PC-3 (cell line): ENCODE measurements around the gene PRPF19. TPM values are rescaled to one million over a fixed set of nuclear protein-coding genes. Genes with fewer than 3 reads are reported as not detected.

Experiments used
- ATAC-seq: fragments of 200-7000 bp; cut with Tn5 transposase; 2 replicates; pipeline ENCODE4 v1.9.1; 2020; ENCODE audit warnings: mild to moderate bottlenecking, moderate library complexity
- BruUV-seq: library from RNA; stranded (reverse); fragments of 400-500 nt; replicated peaks from 2 replicates; lab custom pipeline; 2021; lab: Mats Ljungman, UMichigan
- CTCF ChIA-PET: fragments of 300-600 bp; sonication (Branson Sonifier 250); formaldehyde crosslinking; loops from one replicate; lab custom pipeline; 2022; ENCODE audit warnings: antibody characterized with exemption; lab: Charles Lee
- POLR2A ChIA-PET: fragments of 300-600 bp; sonication (Branson Sonifier 250); formaldehyde crosslinking; loops from one replicate; lab custom pipeline; 2022; ENCODE audit warnings: antibody characterized with exemption; ENCODE audit not compliant: unreplicated experiment; lab: Charles Lee
- DNase-seq: peaks from one replicate; pipeline ENCODE4 v3.0.0-alpha.2; 2015
- H2AFZ ChIP-seq: fragments of 300-600 bp; sonication (generic); 2 replicates; pipeline ENCODE4 v1.6.0; 2016; ENCODE audit warnings: antibody characterized with exemption, low read length
- H3F3A ChIP-seq: fragments of 300-600 bp; sonication (generic); one replicate; pipeline ENCODE4 v1.6.0; 2017; ENCODE audit warnings: antibody characterized with exemption, low read length, control low read depth, mild to moderate bottlenecking; ENCODE audit not compliant: unreplicated experiment
- H3K27ac ChIP-seq: fragments of 300-600 bp; sonication (generic); 2 replicates; pipeline ENCODE4 v1.5.1; 2016; ENCODE audit warnings: mild to moderate bottlenecking, low read length
- H3K27me3 ChIP-seq: fragments of 300-600 bp; sonication (generic); 2 replicates; pipeline ENCODE4 v1.6.1; 2016; ENCODE audit warnings: low read length, mixed read lengths
- H3K36me3 ChIP-seq: fragments of 300-600 bp; sonication (generic); 2 replicates; pipeline ENCODE4 v1.6.1; 2016; ENCODE audit warnings: low read depth, mixed run types, low read length, mixed read lengths
- H3K4me1 ChIP-seq: fragments of 300-600 bp; sonication (generic); 2 replicates; pipeline ENCODE4 v1.5.1; 2016; ENCODE audit warnings: low read length; ENCODE audit not compliant: insufficient read depth
- H3K4me2 ChIP-seq: fragments of 300-600 bp; sonication (generic); 2 replicates; pipeline ENCODE4 v1.6.0; 2016; ENCODE audit warnings: low read length
- H3K4me3 ChIP-seq: fragments of 300-600 bp; sonication (generic); 2 replicates; pipeline ENCODE4 v1.5.1; 2016; ENCODE audit warnings: mild to moderate bottlenecking, low read length, mixed read lengths
- H3K79me2 ChIP-seq: fragments of 300-600 bp; sonication (generic); 2 replicates; pipeline ENCODE4 v1.6.1; 2017; ENCODE audit warnings: low read length, mixed read lengths
- H3K9ac ChIP-seq: fragments of 300-600 bp; sonication (generic); 2 replicates; pipeline ENCODE4 v1.6.0; 2016; ENCODE audit warnings: mild to moderate bottlenecking, low read length
- H3K9me2 ChIP-seq: fragments of 300-600 bp; sonication (generic); replicated peaks from 2 replicates; pipeline ENCODE4 v1.6.1; 2016; ENCODE audit warnings: mixed run types, low read length, mixed read lengths
- H3K9me3 ChIP-seq: fragments of 300-600 bp; sonication (generic); 2 replicates; pipeline ENCODE4 v1.6.1; 2016; ENCODE audit warnings: low read length, mixed read lengths
- H4K20me1 ChIP-seq: fragments of 300-600 bp; sonication (generic); 2 replicates; pipeline ENCODE4 v1.6.1; 2016; ENCODE audit warnings: low read length, mixed read lengths
- CTCF ChIP-seq: fragments of 300-600 bp; sonication (generic); conservative IDR thresholded peaks from 2 replicates; pipeline ENCODE4 v1.5.1; 2017; ENCODE audit warnings: antibody characterized with exemption, low read depth, mild to moderate bottlenecking, low read length
- EZH2 ChIP-seq: fragments of 300-600 bp; sonication (generic); IDR thresholded peaks from one replicate; pipeline ENCODE4 v1.6.1; 2017; ENCODE audit warnings: antibody characterized with exemption, mild to moderate bottlenecking, low read length; ENCODE audit not compliant: unreplicated experiment
- EZH2phosphoT487 ChIP-seq: fragments of 300-600 bp; sonication (generic); IDR thresholded peaks from 2 replicates; pipeline ENCODE4 v1.6.1; 2018; ENCODE audit warnings: mild to moderate bottlenecking, antibody characterized with exemption, low read length, borderline replicate concordance
- intact Hi-C: fragments of 100-400 bp; cut with micrococcal nuclease; formaldehyde crosslinking; loops from 2 replicates; pipeline ENCODE4 v1.9.0; 2023
- total RNA-seq: library from RNA; depleted of rRNA; stranded (reverse); fragments of >200 nt; gene quantifications from 2 replicates; pipeline ENCODE4 v1.2.3, GENCODE V29; 2014

Gene PRPF19
- total RNA-seq, 1 experiment from 2014 or later: 165 TPM

- Histone ChIP-seq H2AFZ (no peak overlapping the region), H3K79me2 (no peaks in the 10 kb centered on the region), H3K9ac (no peak overlapping the region), H3K9me3 (no peaks in the 10 kb centered on the region), H3K36me3 (peaks cover 11% of the 10 kb centered on the region; the same call in 1 of the 2 replicates), H3K27ac (no peak overlapping the region), H3K4me1 (no peaks in the 10 kb centered on the region), H3K4me3 (no peak overlapping the region), H3F3A (no peaks in the 10 kb centered on the region), H4K20me1 (no peaks in the 10 kb centered on the region), H3K27me3 (no peaks in the 10 kb centered on the region), H3K9me2 (no peaks in the 10 kb centered on the region), H3K4me2 (no peak overlapping the region)
- ATAC-seq (no peak), DNase-seq (no peak)
- intact Hi-C loops: no loop called here
- no TSS peak for BruUV-seq
- CTCF ChIA-PET: no interaction called here
- POLR2A ChIA-PET: no interaction called here
- TF ChIP-seq CTCF (no peak), EZH2phosphoT487 (no peak), EZH2 (no peak)
Observed at GRCh38 chr11:60934124-60934789, 27.9 kb upstream of the PRPF19 start.

GRCh38 chr11:60933416-60934123 is 27.2 kb upstream of the PRPF19 start:
- intact Hi-C loops: no loop called here
- no peak overlapping the region for H3K4me3 ChIP-seq
- peaks cover 11% of the 10 kb centered on the region; the same call in 1 of the 2 replicates for H3K36me3 ChIP-seq
- ChIA-PET CTCF (no interaction called here), POLR2A (no interaction called here)
- ATAC-seq (no peak), DNase-seq (no peak)
- no peak overlapping the region for H3K4me2 ChIP-seq
- no peak overlapping the region for H2AFZ ChIP-seq
- H3K27me3 ChIP-seq: no peaks in the 10 kb centered on the region
- no peaks in the 10 kb centered on the region for H3F3A ChIP-seq
- no peaks in the 10 kb centered on the region for H4K20me1 ChIP-seq
- no TSS peak for BruUV-seq
- no peak overlapping the region for H3K27ac ChIP-seq
- no peaks in the 10 kb centered on the region for H3K9me3 ChIP-seq
- no peaks in the 10 kb centered on the region for H3K9me2 ChIP-seq
- TF ChIP-seq EZH2: no peak
- TF ChIP-seq EZH2phosphoT487: no peak
- TF ChIP-seq CTCF: no peak
- no peaks in the 10 kb centered on the region for H3K4me1 ChIP-seq
- no peak overlapping the region for H3K9ac ChIP-seq
- no peaks in the 10 kb centered on the region for H3K79me2 ChIP-seq
